GM12873 (cell line): ENCODE data around the gene KSR1.

Experiments used
- CTCF ChIP-seq: IDR thresholded peaks from 2 replicates; pipeline ENCODE4 v1.5.1; 2012; ENCODE audit warnings: low read depth, mild to moderate bottlenecking, moderate library complexity, low read length, control low read depth; ENCODE audit not compliant: insufficient read depth; ENCODE audit errors: missing control alignments

KSR1 gene

GRCh38 chr17:27548369-27548768, 92.1 kb downstream of the KSR1 start:
- no peak for TF ChIP-seq CTCF

GRCh38 chr17:27549251-27549893, 93.1 kb downstream of the KSR1 start:
- TF ChIP-seq CTCF, result no peak

- no peak for TF ChIP-seq CTCF
Measured at GRCh38 chr17:27550291-27550930, 94.2 kb downstream of the KSR1 start.

- no peak for TF ChIP-seq CTCF
Measured at GRCh38 chr17:27550974-27551505, 94.8 kb downstream of the KSR1 start.

GRCh38 chr17:27551701-27552248, 95.5 kb downstream of the KSR1 start:
- TF ChIP-seq CTCF, result no peak

GRCh38 chr17:27552276-27552732, 96.1 kb downstream of the KSR1 start:
- no peak for TF ChIP-seq CTCF

- no peak for TF ChIP-seq CTCF
Measured at GRCh38 chr17:27553019-27553511, 96.8 kb downstream of the KSR1 start.
